ENCODE results near the gene SRRD.
"Not testable (repeated sequence)": the region's sequence is repeated elsewhere in the genome, so short reads cannot be mapped to it uniquely, and the experiment has no call there.

Gene SRRD

GRCh38 chr22:26483439-26484359, at the start of gene SRRD, which contains the start of gene HPS4:
TSS of gene SRRD (plus strand) at chr22:26483877. CDS start at chr22:26483891, 14 bp downstream.
TSS of gene HPS4 (minus strand) at chr22:26483783. CDS start at chr22:26481762, 2,021 bp downstream.
- peak; percentile 95 for DNase-seq (ENCODE audit: low spot score)

- DNase-seq (ENCODE audit: low spot score) = no peak
Observed at GRCh38 chr22:26435327-26436093, 48.2 kb upstream of the SRRD start.

- no peak for DNase-seq (ENCODE audit: low spot score)
Observed at GRCh38 chr22:26436903-26437515, 46.7 kb upstream of the SRRD start.

- no peak for DNase-seq (ENCODE audit: low spot score)
Observed at GRCh38 chr22:26437694-26438392, 45.8 kb upstream of the SRRD start.

- not testable (repeated sequence) for DNase-seq (ENCODE audit: low spot score)
Observed at GRCh38 chr22:26438776-26439175, 44.9 kb upstream of the SRRD start.

GRCh38 chr22:26439559-26439958, 44.1 kb upstream of the SRRD start:
- DNase-seq (ENCODE audit: low spot score) = no peak

GRCh38 chr22:26442086-26442756, 41.5 kb upstream of the SRRD start:
- DNase-seq (ENCODE audit: low spot score) = no peak

- DNase-seq (ENCODE audit: low spot score) = no peak
Observed at GRCh38 chr22:26443901-26444690, 39.6 kb upstream of the SRRD start.

- no peak for DNase-seq (ENCODE audit: low spot score)
Observed at GRCh38 chr22:26444777-26445176, 38.9 kb upstream of the SRRD start.

- DNase-seq (ENCODE audit: low spot score) = no peak
Observed at GRCh38 chr22:26445577-26446275, 38.0 kb upstream of the SRRD start.

- no peak for DNase-seq (ENCODE audit: low spot score)
Observed at GRCh38 chr22:26446808-26447515, 36.7 kb upstream of the SRRD start.

GRCh38 chr22:26447584-26448329, 35.9 kb upstream of the SRRD start:
- peak; percentile 57 for DNase-seq (ENCODE audit: low spot score)

- DNase-seq (ENCODE audit: low spot score) = peak; percentile 57
Observed at GRCh38 chr22:26448334-26448733, 35.3 kb upstream of the SRRD start.

- DNase-seq (ENCODE audit: low spot score) = peak; percentile 26
Observed at GRCh38 chr22:26448941-26449340, 34.7 kb upstream of the SRRD start.

GRCh38 chr22:26450453-26451185, 33.1 kb upstream of the SRRD start:
- peak; percentile 47 for DNase-seq (ENCODE audit: low spot score)

- peak; percentile 37 for DNase-seq (ENCODE audit: low spot score)
Observed at GRCh38 chr22:26452236-26453016, 31.3 kb upstream of the SRRD start.

- peak; percentile 46 for DNase-seq (ENCODE audit: low spot score)
Observed at GRCh38 chr22:26453216-26453615, 30.5 kb upstream of the SRRD start.
